ENCODE data around the gene MEIOB. TPM values are rescaled to one million over a fixed set of nuclear protein-coding genes. Genes with fewer than 3 reads are reported as not detected.

MEIOB gene
- total RNA-seq, 4 donors from 2014 or later: not detected

DNA sequence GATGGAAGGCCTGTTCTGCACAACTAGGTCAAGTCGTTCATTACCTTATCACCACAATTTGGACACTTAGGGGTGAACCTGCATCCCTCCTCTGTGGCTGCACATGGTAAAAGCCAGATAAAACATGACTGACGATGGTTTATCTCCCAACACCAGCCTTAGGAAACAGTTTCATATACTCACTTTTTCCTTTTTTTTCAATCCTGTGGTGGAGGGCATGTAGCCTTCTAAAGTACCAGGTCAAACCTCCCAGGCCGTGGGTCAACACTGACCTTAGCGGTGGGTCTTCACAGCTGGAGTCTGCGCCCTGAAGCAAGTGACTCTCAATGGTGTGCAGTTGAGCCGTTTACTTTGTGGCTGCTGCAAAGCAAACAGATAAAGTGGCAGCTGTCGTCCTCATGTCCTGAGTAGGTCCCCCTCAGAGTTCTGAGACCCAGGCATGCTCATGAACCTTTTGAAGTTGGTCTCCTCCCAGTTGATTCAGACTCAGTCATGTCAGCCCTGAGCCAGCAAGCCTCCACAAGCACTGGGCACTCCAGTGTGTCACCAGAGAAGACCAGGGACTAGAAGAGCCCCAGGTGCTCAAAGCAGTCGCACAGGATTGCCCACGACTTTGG lies 39.0 kb downstream of the MEIOB start:
- WGBS, 2 donors (ENCODE audit: low coverage in 1 of 2): 63 to 67% methylated on average over 4 to 6 of the region's 9 CpGs
- peaks cover 0 to 29% (median 6%) of the 10 kb centered on the region in 3 donors for H3K4me1 ChIP-seq
- H3K36me3 ChIP-seq: peaks cover 0 to 16% of the 10 kb centered on the region in 2 donors
- H3K27ac ChIP-seq: no peak overlapping the region
- H3K27me3 ChIP-seq: no peaks in the 10 kb centered on the region
- TF ChIP-seq, protein P1, sequence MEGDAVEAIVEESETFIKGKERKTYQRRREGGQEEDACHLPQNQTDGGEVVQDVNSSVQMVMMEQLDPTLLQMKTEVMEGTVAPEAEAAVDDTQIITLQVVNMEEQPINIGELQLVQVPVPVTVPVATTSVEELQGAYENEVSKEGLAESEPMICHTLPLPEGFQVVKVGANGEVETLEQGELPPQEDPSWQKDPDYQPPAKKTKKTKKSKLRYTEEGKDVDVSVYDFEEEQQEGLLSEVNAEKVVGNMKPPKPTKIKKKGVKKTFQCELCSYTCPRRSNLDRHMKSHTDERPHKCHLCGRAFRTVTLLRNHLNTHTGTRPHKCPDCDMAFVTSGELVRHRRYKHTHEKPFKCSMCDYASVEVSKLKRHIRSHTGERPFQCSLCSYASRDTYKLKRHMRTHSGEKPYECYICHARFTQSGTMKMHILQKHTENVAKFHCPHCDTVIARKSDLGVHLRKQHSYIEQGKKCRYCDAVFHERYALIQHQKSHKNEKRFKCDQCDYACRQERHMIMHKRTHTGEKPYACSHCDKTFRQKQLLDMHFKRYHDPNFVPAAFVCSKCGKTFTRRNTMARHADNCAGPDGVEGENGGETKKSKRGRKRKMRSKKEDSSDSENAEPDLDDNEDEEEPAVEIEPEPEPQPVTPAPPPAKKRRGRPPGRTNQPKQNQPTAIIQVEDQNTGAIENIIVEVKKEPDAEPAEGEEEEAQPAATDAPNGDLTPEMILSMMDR (IDR thresholded peaks at IDR 0.05): no peak
- TF ChIP-seq POLR2AphosphoS5 (IDR thresholded peaks at IDR 0.05) (no peak), EP300 (IDR thresholded peaks at IDR 0.05) (no peak), POLR2A (IDR thresholded peaks at IDR 0.05) (no peak)
- no peak overlapping the region for H3K4me3 ChIP-seq
- no peak for ATAC-seq
- no peaks in the 10 kb centered on the region for H3K9me3 ChIP-seq

DNA sequence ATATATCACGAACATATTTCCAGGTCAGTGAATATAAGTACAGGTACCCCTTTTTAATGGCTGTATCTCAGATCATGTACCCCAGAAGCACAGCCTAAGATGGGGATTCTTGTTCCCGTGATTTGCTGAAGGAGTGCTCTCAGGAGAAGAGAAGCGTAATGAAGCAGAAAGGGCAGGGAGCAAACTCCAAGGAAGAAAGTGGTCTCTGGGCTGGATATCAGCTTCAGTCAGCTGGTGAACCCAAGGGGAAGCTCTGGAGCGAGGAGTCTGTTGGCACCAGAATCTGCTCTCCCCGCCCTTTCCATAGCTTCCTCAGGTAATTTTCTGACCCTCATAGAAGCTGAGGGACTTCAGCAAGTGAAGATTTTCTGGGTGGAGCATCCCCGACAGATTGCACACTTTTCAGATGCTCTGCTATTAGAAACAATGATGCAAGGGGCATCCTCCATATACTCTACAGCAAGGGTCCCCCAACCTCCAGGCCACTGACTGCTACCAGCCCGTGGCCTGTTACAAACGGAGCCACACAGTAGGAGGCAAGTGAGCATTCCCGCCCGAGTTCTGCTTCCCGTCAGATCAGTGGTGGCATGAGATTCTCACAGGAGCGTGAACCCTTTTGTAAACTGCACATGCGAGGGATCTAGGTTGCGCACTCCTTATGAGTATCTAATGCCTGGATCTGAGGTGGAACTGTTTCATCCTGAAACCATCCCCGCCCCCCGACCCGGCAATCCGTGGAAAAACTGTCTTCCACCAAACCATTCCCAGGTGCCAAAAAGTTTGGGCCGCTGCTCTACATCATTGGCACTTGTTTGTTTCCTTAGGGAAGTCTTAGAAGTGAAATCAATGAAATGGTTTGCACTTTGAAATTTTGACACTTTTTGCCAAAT lies 40.5 kb downstream of the MEIOB start:
- TF ChIP-seq, protein P1 (IDR thresholded peaks at IDR 0.05): no peak
- TF ChIP-seq POLR2AphosphoS5 (IDR thresholded peaks at IDR 0.05): no peak
- WGBS, 2 donors (ENCODE audit: low coverage in 1 of 2): 68 to 81% methylated on average over 12 to 13 of the region's 19 CpGs
- no peaks in the 10 kb centered on the region for H3K9me3 ChIP-seq

DNA sequence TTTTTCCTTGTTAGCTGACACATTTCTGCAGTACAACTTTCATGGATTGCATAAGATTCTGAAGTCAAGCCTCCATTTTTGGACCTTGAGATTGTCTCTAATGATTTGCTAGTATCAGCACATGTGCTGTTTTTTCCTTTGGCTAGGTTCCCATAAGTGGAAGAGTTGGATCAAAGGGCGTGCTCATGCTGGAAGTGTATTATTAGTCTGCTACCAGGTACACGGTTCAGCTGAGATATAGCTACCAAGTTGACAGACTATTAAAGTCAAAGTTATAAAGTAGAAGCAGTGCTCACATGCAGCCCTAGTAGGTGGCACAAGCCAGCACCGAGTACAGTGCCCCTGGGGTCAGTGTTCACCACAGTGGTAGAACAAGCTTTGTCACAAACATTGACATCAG lies 41.8 kb downstream of the MEIOB start:
- no peak overlapping the region for H3K4me3 ChIP-seq
- peaks cover 0 to 44% (median 16%) of the 10 kb centered on the region in 3 donors for H3K4me1 ChIP-seq
- no peak for ATAC-seq
- no peak for TF ChIP-seq POLR2A (IDR thresholded peaks at IDR 0.05)
- TF ChIP-seq POLR2AphosphoS5 (IDR thresholded peaks at IDR 0.05): no peak
- TF ChIP-seq EP300 (IDR thresholded peaks at IDR 0.05): no peak
- TF ChIP-seq, protein P1 (IDR thresholded peaks at IDR 0.05): no peak
- no peak overlapping the region for H3K27ac ChIP-seq
- H3K9me3 ChIP-seq: no peaks in the 10 kb centered on the region
- H3K36me3 ChIP-seq: peaks cover 0 to 16% of the 10 kb centered on the region in 2 donors
- H3K27me3 ChIP-seq: no peaks in the 10 kb centered on the region
- 50 to 80% methylated on average over 1 to 3 of the region's 3 CpGs for WGBS, 2 donors (ENCODE audit: low coverage in 1 of 2)

More for the DNA sequence above, 40.5 kb downstream of the MEIOB start:
- Histone ChIP-seq H3K27ac (no peak overlapping the region), H3K4me3 (no peak overlapping the region), H3K4me1 (peaks cover 0 to 36% (median 9%) of the 10 kb centered on the region in 3 donors), H3K36me3 (peaks cover 0 to 16% of the 10 kb centered on the region in 2 donors), H3K27me3 (no peaks in the 10 kb centered on the region)
- ATAC-seq: no peak

DNA sequence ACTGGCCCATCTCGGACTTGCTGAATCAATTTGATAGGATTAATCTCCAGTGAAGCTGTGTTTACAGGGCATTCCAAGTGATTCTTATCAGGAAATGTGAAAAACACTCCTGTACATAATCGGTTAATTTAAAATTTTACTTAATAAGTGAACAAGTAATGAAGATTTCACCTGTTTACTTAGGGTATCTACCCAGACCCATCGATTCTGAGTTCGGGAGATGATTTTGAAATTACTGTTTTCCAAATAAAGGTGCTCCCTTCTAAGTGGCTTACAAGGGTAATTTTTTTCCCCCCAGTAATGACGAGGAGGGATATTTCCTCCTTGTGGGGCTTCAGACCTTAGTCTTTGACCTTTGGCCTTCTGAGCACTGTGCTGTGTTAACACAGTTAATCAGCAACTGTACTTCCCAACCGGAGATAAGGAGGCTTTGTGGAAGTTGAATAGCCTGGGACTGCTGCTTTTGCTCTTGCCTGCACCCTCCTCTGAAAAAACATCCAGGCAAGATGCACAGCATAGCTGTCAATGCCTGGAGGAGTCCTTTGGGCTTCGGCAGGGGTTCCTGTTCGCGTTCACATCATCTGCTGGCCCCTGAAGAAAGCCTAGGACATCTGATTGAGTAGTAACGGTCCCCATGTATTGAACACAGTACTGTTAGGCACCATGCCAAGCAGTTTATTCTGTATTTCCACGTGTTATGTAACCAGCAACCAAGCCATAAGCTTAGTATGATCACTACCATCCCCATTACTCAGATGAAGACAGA lies 43.1 kb downstream of the MEIOB start:
- Histone ChIP-seq H3K9me3 (no peaks in the 10 kb centered on the region), H3K27me3 (no peaks in the 10 kb centered on the region), H3K4me3 (no peak overlapping the region), H3K27ac (no peak overlapping the region), H3K36me3 (peaks cover 0 to 16% of the 10 kb centered on the region in 2 donors), H3K4me1 (peaks cover 0 to 57% (median 23%) of the 10 kb centered on the region in 3 donors)
- TF ChIP-seq EP300 (IDR thresholded peaks at IDR 0.05) (no peak), POLR2AphosphoS5 (IDR thresholded peaks at IDR 0.05) (no peak), POLR2A (IDR thresholded peaks at IDR 0.05) (no peak)
- TF ChIP-seq, protein P1 (IDR thresholded peaks at IDR 0.05): no peak
- WGBS, 2 donors (ENCODE audit: low coverage in 1 of 2): 75 to 85% methylated on average over 8 to 11 of the region's 11 CpGs
- ATAC-seq: no peak

All from gastroesophageal sphincter (tissue), 4 donors.